HEK293T (cell line): ENCODE results near the gene ZNF792.
"Not testable (repeated sequence)": the region's sequence is repeated elsewhere in the genome, so short reads cannot be mapped to it uniquely, and the experiment has no call there.

Source experiments
- CTCF ChIA-PET: fragments of 350-600 bp; formaldehyde crosslinking; extraction: SDS; loops from one replicate; lab custom pipeline; 2021; ENCODE audit warnings: antibody characterized with exemption, inconsistent platforms; lab: Yijun Ruan, JAX
- POLR2A ChIA-PET: fragments of 350-600 bp; formaldehyde crosslinking; extraction: SDS; loops from one replicate; lab custom pipeline; 2020; ENCODE audit warnings: antibody characterized with exemption, inconsistent platforms; lab: Yijun Ruan, JAX
- DNase-seq: peaks from one replicate; pipeline ENCODE4 v3.0.0; 2012; ENCODE audit warnings: mixed read lengths; ENCODE audit errors: extremely low spot score
- ARNT ChIP-seq: fragments of 450-650 bp; IDR thresholded peaks from 2 replicates; pipeline ENCODE4 v1.6.1; 2017; ENCODE audit warnings: mild to moderate bottlenecking
- BHLHE40 ChIP-seq: fragments of 450-650 bp; IDR thresholded peaks from 2 replicates; pipeline ENCODE4 v1.6.1; 2016; ENCODE audit warnings: mild to moderate bottlenecking, moderate library complexity, borderline replicate concordance
- CTBP1 ChIP-seq: fragments of 450-650 bp; IDR thresholded peaks from 2 replicates; pipeline ENCODE4 v1.6.1; 2016; ENCODE audit warnings: borderline replicate concordance
- ELF4 ChIP-seq: fragments of 450-650 bp; IDR thresholded peaks from 2 replicates; pipeline ENCODE4 v1.6.1; 2017; ENCODE audit warnings: antibody characterized with exemption
- FOXA1 ChIP-seq: fragments of 450-650 bp; IDR thresholded peaks from 2 replicates; pipeline ENCODE4 v1.6.1; 2016; ENCODE audit warnings: mild to moderate bottlenecking
- FOXK2 ChIP-seq: fragments of 450-650 bp; IDR thresholded peaks from 2 replicates; pipeline ENCODE4 v1.6.1; 2016; ENCODE audit warnings: mild to moderate bottlenecking
- FOXM1 ChIP-seq: fragments of 450-650 bp; IDR thresholded peaks from 2 replicates; pipeline ENCODE4 v1.6.1; 2017; ENCODE audit warnings: mild to moderate bottlenecking, borderline replicate concordance
- HDGF ChIP-seq: fragments of 450-650 bp; IDR thresholded peaks from 2 replicates; pipeline ENCODE4 v1.6.1; 2017; ENCODE audit warnings: antibody characterized with exemption, borderline replicate concordance
- L3MBTL2 ChIP-seq: fragments of 450-650 bp; conservative IDR thresholded peaks from 2 replicates; pipeline ENCODE4 v1.6.1; 2016; ENCODE audit warnings: mild to moderate bottlenecking
- LEF1 ChIP-seq: fragments of 450-650 bp; IDR thresholded peaks from 2 replicates; pipeline ENCODE4 v1.6.1; 2017; ENCODE audit warnings: mild to moderate bottlenecking, borderline replicate concordance
- NFRKB ChIP-seq: fragments of 450-650 bp; IDR thresholded peaks from 2 replicates; pipeline ENCODE4 v1.6.1; 2016; ENCODE audit warnings: mild to moderate bottlenecking, moderate library complexity
- SP1 ChIP-seq: fragments of 450-650 bp; IDR thresholded peaks from 2 replicates; pipeline ENCODE4 v1.6.1; 2017
- SUZ12 ChIP-seq: fragments of 450-650 bp; IDR thresholded peaks from 2 replicates; pipeline ENCODE4 v1.6.1; 2016; ENCODE audit warnings: mild to moderate bottlenecking
- TARDBP ChIP-seq: fragments of 450-650 bp; IDR thresholded peaks from 2 replicates; pipeline ENCODE4 v1.6.1; 2016
- ZNF384 ChIP-seq: fragments of 450-650 bp; IDR thresholded peaks from 2 replicates; pipeline ENCODE4 v1.6.1; 2016
- TF ChIP-seq, protein P1 (sequence below): fragments of 450-650 bp; IDR thresholded peaks from 2 replicates; pipeline ENCODE4 v1.6.1; 2016

The ZNF792 gene

DNA sequence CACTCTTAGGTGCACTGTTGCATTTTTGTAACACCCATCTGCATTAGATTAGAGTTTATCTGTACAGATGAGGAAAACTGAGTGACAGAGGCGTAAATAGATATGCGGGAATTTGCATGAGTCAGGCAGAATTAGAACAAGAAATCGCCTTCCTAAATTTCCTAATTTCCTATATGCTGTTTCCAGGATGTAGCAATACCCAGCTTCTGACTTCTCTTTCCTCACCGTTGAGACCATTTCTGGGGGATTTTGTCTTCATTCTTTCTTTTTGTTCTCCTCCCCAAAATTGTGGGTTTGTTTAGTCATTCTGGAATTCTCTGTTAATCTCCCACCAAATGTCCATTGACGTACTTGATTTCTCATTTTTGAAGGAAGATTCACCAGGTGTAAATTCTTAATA lies 10.6 kb upstream of the ZNF792 start:
- ChIA-PET CTCF (interaction anchor here (0.5 kb wide), 1 partner anchor 252 kb away, joined by 3 read pairs; no protein-coding TSS in a partner anchor), POLR2A (no interaction called here)
- DNase-seq, result no peak
- TF ChIP-seq FOXK2 (no peak), BHLHE40 (no peak), SP1 (no peak), NFRKB (no peak)
- TF ChIP-seq, protein P1, sequence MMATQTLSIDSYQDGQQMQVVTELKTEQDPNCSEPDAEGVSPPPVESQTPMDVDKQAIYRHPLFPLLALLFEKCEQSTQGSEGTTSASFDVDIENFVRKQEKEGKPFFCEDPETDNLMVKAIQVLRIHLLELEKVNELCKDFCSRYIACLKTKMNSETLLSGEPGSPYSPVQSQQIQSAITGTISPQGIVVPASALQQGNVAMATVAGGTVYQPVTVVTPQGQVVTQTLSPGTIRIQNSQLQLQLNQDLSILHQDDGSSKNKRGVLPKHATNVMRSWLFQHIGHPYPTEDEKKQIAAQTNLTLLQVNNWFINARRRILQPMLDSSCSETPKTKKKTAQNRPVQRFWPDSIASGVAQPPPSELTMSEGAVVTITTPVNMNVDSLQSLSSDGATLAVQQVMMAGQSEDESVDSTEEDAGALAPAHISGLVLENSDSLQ, result no peak

DNA sequence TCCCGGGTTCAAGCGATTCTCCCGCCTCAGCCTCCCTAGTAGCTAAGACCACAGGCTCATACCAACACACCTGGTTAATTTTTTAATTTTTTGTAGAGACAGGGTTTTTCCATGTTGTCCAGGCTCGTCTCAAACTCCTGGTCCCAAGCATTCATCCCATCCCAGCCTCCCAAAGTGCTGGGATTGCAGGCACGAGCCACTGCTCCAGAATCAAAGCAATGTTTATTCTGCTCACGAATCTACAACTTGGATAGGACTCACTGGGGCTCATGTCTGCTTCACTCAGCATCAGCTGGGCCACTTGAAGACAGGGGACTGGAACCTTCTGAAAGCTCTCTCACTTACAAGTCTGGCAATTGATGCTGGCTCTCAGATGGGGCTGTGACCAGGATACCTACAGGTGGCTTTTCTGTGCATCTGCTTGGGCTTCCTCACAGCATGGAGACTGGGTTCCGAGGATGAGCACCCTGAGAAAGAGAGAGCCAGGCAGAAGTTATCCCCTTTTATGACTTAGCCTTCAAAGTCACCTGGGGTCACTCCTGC lies 8.2 kb upstream of the ZNF792 start:
- ChIA-PET CTCF (interaction anchor here (0.6 to 0.7 kb wide), 2 partner anchors 23 to 40 kb away, joined by 3 to 4 read pairs; no protein-coding TSS in a partner anchor), POLR2A (interaction anchor here (0.6 kb wide), 1 partner anchor 46 kb away, joined by 3 read pairs; the partner anchor contains the start of gene ZNF30)
- TF ChIP-seq HDGF (no peak), FOXK2 (no peak), SP1 (no peak), LEF1 (no peak), CTBP1 (no peak), NFRKB (no peak), FOXM1 (no peak), FOXA1 (no peak), ELF4 (no peak), SUZ12 (no peak)
- TF ChIP-seq, protein P1, result no peak
- DNase-seq, result no peak

DNA sequence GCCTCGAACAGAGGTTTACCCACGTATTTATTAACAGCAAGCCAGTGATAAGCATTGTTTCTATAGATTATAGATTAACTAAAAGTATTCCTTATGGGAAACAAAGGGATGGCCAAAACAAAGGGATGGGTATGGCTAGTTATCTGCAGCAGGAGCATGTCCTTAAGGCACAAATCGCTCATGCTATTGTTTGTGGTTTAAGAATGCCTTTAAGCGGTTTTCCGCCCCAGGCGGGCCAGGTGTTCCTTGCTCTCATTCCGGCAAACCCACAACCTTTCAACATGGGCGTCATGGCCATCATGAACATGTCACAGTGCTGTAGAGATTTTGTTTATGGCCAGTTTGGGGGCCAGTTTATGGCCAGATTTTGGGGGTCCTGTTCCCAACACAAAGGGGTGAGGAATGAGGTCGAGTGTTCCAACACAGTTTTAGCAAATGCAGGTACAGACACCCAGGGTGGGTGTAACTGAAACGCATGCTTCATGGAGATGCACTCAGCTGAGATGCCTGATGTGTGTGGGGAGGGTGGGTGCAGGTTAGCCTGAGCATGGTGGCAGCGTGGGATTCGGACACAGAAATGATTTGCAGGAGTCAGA lies 6.3 kb upstream of the ZNF792 start:
- CTCF ChIA-PET, DNase-seq, POLR2A ChIA-PET: not testable (repeated sequence)

DNA sequence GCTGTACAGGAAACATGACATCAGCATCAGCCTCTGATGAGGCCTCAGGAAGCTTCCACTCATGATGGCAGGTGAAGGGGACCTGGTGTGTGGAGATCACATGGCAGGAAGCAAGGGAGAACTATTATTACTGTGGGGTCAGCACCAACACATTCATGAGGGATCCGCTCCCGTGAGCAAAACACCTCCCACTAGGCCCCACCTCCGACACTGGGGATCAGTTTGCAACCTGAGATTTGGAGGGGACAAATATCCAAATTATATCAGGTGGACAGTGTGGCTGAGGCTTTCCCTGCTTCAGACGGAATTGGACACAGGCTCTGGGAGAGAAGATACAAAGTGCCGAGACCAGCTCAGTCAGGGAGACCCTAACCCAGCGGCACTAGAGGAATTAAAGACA lies 5.7 kb upstream of the ZNF792 start:
- DNase-seq, result no peak
- no peak for TF ChIP-seq CTBP1
- TF ChIP-seq ZNF384, result no peak
- no peak for TF ChIP-seq ELF4
- no peak for TF ChIP-seq NFRKB
- no peak for TF ChIP-seq FOXM1
- TF ChIP-seq TARDBP, result no peak
- TF ChIP-seq FOXK2, result no peak
- no peak for TF ChIP-seq L3MBTL2
- no peak for TF ChIP-seq FOXA1
- TF ChIP-seq, protein P1, result no peak
- ChIA-PET CTCF (no interaction called here), POLR2A (no interaction called here)

DNA sequence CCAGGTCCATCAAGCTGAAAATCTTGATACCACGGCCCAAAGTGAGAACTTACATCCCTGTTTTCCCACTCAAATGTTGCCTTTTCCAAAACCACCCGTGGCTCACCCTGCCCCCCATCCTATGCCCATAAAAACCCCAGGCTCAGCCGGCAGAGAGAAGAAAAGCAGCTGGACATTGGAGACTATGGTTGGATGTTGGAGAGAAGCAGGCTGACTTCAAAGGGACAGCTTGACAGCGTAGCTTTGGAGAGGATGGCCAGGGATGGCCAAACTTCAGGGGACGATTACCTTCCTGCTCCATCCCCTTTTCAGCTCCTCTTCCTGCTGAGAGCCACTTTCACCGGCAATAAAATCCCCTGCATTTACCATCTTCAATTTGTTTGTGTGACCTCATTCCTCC lies 3.5 kb upstream of the ZNF792 start:
- TF ChIP-seq CTBP1 (no peak), FOXK2 (no peak), TARDBP (no peak), SP1 (no peak), SUZ12 (no peak), ELF4 (no peak), HDGF (no peak), L3MBTL2 (no peak), LEF1 (no peak), NFRKB (no peak), ARNT (no peak), BHLHE40 (no peak), FOXM1 (no peak), FOXA1 (no peak), ZNF384 (no peak)
- TF ChIP-seq, protein P1, result no peak
- DNase-seq, result no peak
- POLR2A ChIA-PET, result no interaction called here
- CTCF ChIA-PET, result no interaction called here

DNA sequence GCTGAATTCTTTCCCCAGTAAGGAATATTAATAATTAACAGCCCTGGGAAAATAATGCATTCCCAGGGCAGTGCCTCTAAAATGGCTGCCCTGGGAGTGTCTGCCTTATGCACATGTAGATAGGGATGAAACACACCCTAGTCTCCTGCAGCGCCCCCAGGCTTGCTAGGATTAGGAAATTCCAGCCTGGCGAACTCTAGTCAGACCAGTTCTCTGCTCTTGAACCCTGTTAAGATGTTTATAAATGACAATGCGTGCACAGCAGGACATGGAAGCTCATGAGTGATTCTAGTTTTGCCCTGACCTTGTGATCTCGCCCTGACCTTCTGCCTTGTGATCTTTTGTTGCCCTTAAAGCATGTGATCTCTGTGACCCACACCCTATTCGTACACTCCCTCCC lies 1.5 kb upstream of the ZNF792 start:
- POLR2A ChIA-PET, CTCF ChIA-PET, DNase-seq: not testable (repeated sequence)

DNA sequence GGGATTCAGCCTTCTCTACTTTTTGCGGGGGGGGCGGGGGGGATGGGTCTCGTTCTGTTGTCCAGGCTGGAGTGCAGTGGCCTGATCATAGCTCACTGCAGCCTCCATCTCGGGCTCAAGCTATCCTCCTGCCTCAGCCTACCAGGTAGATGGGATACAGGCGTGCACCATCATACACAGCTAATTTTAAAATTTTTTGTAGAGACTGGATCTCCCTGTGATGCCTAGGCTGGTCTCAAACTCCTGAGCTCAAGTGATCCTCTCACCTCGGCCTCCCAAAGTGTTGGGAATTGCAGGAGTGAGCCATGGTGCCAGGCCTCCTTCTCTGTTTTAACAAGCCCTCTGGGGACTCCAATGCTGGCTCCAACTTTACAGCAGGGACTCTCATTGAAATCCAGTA lies 569 bp upstream of the ZNF792 start:
- CTCF ChIA-PET, result no interaction called here
- POLR2A ChIA-PET, result no interaction called here
- no peak for TF ChIP-seq HDGF
- no peak for TF ChIP-seq ZNF384
- TF ChIP-seq FOXK2, result no peak
- TF ChIP-seq, protein P1, result no peak
- no peak for TF ChIP-seq FOXA1
- TF ChIP-seq SUZ12, result no peak
- no peak for DNase-seq
